Osteocyte (in vitro differentiated cells): Measurements from ENCODE around the gene C15orf39. TPM values are rescaled to one million over a fixed set of nuclear protein-coding genes. Genes with fewer than 3 reads are reported as not detected.

ENCODE experiments used
- DNase-seq: peaks from one replicate; pipeline ENCODE4 v3.0.0; 2021; ENCODE audit warnings: mixed read lengths; ENCODE audit not compliant: unreplicated experiment; ENCODE audit errors: extremely low spot score
- H3K27ac Mint-ChIP-seq: one replicate; pipeline ENCODE4 v1.8.0; 2021; ENCODE audit warnings: mild to moderate bottlenecking, mixed read lengths; ENCODE audit not compliant: unreplicated experiment
- H3K27me3 Mint-ChIP-seq: one replicate; pipeline ENCODE4 v1.8.0; 2021; ENCODE audit warnings: mixed read lengths; ENCODE audit not compliant: unreplicated experiment
- H3K36me3 Mint-ChIP-seq: one replicate; pipeline ENCODE4 v1.8.0; 2021; ENCODE audit warnings: mixed read lengths; ENCODE audit not compliant: unreplicated experiment
- H3K4me1 Mint-ChIP-seq: one replicate; pipeline ENCODE4 v1.8.0; 2021; ENCODE audit warnings: mixed read lengths; ENCODE audit not compliant: unreplicated experiment
- H3K4me3 Mint-ChIP-seq: one replicate; pipeline ENCODE4 v1.8.0; 2021; ENCODE audit warnings: mild to moderate bottlenecking, moderate library complexity, mixed read lengths; ENCODE audit not compliant: unreplicated experiment
- H3K9me3 Mint-ChIP-seq: one replicate; pipeline ENCODE4 v1.8.0; 2021; ENCODE audit warnings: mixed read lengths; ENCODE audit not compliant: unreplicated experiment
- total RNA-seq: library from RNA; stranded (reverse); gene quantifications from 2 replicates; pipeline ENCODE4 v1.2.1, GENCODE V29; 2021
- TF ChIP-seq, protein P1 (sequence below): fragments of 200-600 bp; sonication (generic); IDR thresholded peaks from 2 replicates; pipeline ENCODE4 v1.5.0; 2021; ENCODE audit warnings: antibody characterized with exemption, mild to moderate bottlenecking, moderate library complexity

C15orf39 gene
- total RNA-seq, 1 donor from 2014 or later: 19.4 TPM

DNA sequence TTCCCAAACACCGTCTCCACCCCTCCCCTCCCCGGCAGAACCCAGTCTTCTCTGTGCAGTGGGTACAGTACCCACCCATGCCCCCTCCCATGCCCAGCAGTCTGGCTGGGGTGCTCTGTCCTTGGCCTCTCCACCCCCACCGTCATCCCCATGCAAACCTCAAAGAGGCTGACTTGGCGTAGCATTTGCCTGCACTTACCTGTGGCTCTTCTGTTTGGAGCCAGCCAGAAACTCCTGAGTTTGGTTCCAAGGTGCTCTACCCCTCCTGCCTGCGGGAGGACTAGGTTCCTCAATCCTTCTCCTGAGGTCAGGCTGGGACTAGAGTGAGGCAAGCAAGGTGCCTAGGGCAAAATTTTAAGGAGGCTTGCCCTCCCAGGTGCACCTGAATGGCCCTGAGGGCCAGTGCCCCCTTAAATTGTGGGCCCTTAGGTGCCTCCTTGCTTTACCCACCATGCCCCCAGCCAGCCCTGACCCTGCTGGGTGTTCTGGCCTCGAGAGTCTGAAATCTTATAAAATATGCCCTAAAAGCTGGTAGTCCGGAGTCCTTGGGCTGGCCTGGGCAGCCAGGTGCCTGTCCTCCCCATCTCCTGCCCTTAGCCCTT lies 47.1 kb upstream of the C15orf39 start:
- Mint-ChIP-seq H3K4me1 (peaks cover 14% of the 10 kb centered on the region), H3K4me3 (no peak overlapping the region), H3K27ac (no peak overlapping the region), H3K27me3 (no peaks in the 10 kb centered on the region), H3K36me3 (no peaks in the 10 kb centered on the region), H3K9me3 (peaks cover 5% of the 10 kb centered on the region)
- no peak for DNase-seq
- TF ChIP-seq, protein P1, sequence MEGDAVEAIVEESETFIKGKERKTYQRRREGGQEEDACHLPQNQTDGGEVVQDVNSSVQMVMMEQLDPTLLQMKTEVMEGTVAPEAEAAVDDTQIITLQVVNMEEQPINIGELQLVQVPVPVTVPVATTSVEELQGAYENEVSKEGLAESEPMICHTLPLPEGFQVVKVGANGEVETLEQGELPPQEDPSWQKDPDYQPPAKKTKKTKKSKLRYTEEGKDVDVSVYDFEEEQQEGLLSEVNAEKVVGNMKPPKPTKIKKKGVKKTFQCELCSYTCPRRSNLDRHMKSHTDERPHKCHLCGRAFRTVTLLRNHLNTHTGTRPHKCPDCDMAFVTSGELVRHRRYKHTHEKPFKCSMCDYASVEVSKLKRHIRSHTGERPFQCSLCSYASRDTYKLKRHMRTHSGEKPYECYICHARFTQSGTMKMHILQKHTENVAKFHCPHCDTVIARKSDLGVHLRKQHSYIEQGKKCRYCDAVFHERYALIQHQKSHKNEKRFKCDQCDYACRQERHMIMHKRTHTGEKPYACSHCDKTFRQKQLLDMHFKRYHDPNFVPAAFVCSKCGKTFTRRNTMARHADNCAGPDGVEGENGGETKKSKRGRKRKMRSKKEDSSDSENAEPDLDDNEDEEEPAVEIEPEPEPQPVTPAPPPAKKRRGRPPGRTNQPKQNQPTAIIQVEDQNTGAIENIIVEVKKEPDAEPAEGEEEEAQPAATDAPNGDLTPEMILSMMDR: no peak

DNA sequence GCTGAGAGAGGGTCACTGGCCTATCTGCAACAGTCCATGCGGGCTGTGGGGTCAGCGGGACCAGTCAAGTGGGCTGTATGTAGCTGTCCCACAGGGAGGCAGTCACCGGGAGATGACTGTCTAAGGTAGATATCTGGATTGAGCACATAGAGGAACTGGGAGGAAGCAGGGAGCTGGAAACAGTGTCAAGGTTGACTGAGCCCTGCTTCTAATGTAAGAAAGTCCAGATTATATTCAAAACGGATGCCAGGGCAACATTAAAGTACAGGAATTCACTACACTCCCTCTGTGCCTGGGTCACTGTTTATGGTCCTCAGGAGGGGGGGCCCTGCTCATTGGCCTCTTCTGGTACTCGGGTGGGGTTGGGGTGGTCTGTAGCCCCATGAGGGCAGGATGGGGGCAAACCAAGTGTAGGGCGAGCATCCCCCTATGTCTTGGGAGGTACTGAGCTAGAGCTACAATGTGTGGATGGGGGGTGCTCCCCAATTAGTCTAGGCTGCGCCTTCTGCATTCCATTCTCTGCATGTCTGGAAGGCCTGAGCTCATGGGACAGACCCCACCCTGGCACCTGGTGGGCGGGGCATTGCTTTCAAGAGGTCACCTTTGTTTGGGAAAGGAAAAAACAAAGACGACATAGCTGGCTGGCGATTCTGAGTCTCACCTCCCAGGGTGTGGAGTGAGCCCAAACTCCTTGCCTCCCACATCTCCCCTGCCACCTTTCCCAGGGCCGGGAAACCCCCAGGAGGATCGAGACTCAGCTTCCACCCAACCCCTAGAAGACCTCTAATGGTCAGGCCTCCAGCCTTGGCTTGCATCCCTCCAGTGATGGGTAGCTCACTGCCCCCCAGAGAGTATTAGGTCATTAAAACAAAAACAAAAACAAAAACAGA lies 45.1 kb upstream of the C15orf39 start:
- no peak for DNase-seq
- Mint-ChIP-seq H3K27me3 (no peaks in the 10 kb centered on the region), H3K4me1 (peaks cover 2% of the 10 kb centered on the region), H3K9me3 (no peaks in the 10 kb centered on the region), H3K4me3 (no peak overlapping the region), H3K27ac (no peak overlapping the region), H3K36me3 (no peaks in the 10 kb centered on the region)
- TF ChIP-seq, protein P1: no peak

GRCh38 chr15:75158402-75158801 lies 43.3 kb upstream of the C15orf39 start:
- Mint-ChIP-seq H3K27me3 (no peaks in the 10 kb centered on the region), H3K27ac (no peak overlapping the region), H3K36me3 (no peaks in the 10 kb centered on the region), H3K4me3 (no peak overlapping the region), H3K4me1 (no peaks in the 10 kb centered on the region), H3K9me3 (no peaks in the 10 kb centered on the region)
- TF ChIP-seq, protein P1: no peak
- DNase-seq: no peak

DNA sequence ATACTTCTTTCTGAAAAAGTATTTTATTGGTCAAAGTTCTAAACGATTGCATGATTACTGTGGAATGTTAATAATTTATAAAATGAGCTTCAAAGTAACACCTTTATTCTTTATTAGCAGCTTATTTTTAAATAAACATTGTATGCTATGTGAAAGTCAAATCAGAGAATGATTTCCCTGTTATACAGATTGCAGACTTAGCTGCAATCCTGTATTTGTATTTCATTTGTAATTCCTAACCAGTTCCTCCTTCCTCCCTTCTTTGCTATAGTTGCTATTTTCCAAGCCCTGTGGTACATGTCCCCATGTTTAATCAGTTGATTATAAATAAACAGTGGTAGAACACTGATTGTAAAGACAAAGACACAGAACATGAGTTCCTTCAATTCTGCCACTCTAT lies 42.4 kb upstream of the C15orf39 start:
- TF ChIP-seq, protein P1: no peak
- Mint-ChIP-seq H3K4me1 (no peaks in the 10 kb centered on the region), H3K27me3 (no peaks in the 10 kb centered on the region), H3K9me3 (no peaks in the 10 kb centered on the region), H3K36me3 (no peaks in the 10 kb centered on the region), H3K4me3 (no peak overlapping the region), H3K27ac (no peak overlapping the region)
- DNase-seq: no peak
